ENCODE data around the gene PMF1.

DNA sequence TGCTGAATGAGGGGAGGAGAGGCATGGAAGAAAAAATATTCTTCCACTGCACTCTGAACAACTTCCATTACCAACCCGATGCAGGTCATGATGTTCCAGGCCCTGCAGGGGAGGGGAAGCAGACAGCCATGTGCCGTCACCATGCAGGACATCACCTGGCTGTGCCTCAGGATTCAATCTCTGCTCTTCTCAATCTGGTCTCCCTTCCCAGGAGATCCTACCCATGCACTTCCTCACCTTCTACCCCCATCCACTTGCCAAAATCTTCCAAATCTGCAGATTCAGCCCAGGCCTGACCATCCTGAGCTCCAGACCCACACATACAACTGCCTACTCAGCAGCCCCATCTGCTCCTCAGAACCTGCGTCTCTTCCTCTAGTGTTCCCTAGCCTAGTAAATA is 40.8 kb downstream of the PMF1 start:
- TF ChIP-seq CTCF (IDR thresholded peaks at IDR 0.05 in 4 of 5, conservative IDR thresholded peaks at IDR 0.05 in 1 of 5) (no peak), POLR2A (IDR thresholded peaks at IDR 0.05) (no peak)

Data from gastrocnemius medialis (tissue), 4 donors.